ENCODE results near the gene TAF4.

TAF4 gene

GRCh38 chr20:61935926-61936700 is 129.6 kb downstream of the TAF4 start:
- H3K4me3 ChIP-seq (ENCODE audit: control insufficient read depth, low read depth, low read length), result no peak overlapping the region
- TF ChIP-seq CTCF (IDR thresholded peaks at IDR 0.05; ENCODE audit: control insufficient read depth, insufficient read depth, low read depth, low read length, missing control alignments), result no peak
- DNase-seq (ENCODE audit: low read depth), result no peak

GRCh38 chr20:61934716-61935530 is 130.8 kb downstream of the TAF4 start:
- H3K4me3 ChIP-seq (ENCODE audit: control insufficient read depth, low read depth, low read length), result no peak overlapping the region
- DNase-seq (ENCODE audit: low read depth), result no peak
- TF ChIP-seq CTCF (IDR thresholded peaks at IDR 0.05; ENCODE audit: control insufficient read depth, insufficient read depth, low read depth, low read length, missing control alignments), result no peak

- DNase-seq (ENCODE audit: low read depth), result no peak
- H3K4me3 ChIP-seq (ENCODE audit: control insufficient read depth, low read depth, low read length), result no peak overlapping the region
- no peak for TF ChIP-seq CTCF (IDR thresholded peaks at IDR 0.05; ENCODE audit: control insufficient read depth, insufficient read depth, low read depth, low read length, missing control alignments)
Observed at GRCh38 chr20:61933951-61934715, 131.5 kb downstream of the TAF4 start.

GRCh38 chr20:61933481-61933950 is 132.2 kb downstream of the TAF4 start:
- TF ChIP-seq CTCF (IDR thresholded peaks at IDR 0.05; ENCODE audit: control insufficient read depth, insufficient read depth, low read depth, low read length, missing control alignments), result no peak
- DNase-seq (ENCODE audit: low read depth), result no peak

GRCh38 chr20:61932711-61933480 is 132.8 kb downstream of the TAF4 start:
- DNase-seq (ENCODE audit: low read depth), result no peak
- no peak for TF ChIP-seq CTCF (IDR thresholded peaks at IDR 0.05; ENCODE audit: control insufficient read depth, insufficient read depth, low read depth, low read length, missing control alignments)
- no peak overlapping the region for H3K4me3 ChIP-seq (ENCODE audit: control insufficient read depth, low read depth, low read length)

More at GRCh38 chr20:61933481-61933950, 132.2 kb downstream of the TAF4 start:
- H3K4me3 ChIP-seq (ENCODE audit: control insufficient read depth, low read depth, low read length), result no peak overlapping the region

Data from AG09309 (cell line).